HG03442 (cell line): ENCODE data around the gene SLC27A1.
A peak's percentile ranks its signal among the peaks of the same experiment; 100 is the strongest.
"Not testable (repeated sequence)": the region's sequence is repeated elsewhere in the genome, so short reads cannot be mapped to it uniquely, and the experiment has no call there.

Experiments
- ATAC-seq: cut with Tn5 transposase; IDR thresholded peaks from one replicate; pipeline ENCODE4 v1.9.1; 2021; ENCODE audit warnings: mild to moderate bottlenecking, moderate library complexity; ENCODE audit not compliant: unreplicated experiment

SLC27A1 gene

DNA sequence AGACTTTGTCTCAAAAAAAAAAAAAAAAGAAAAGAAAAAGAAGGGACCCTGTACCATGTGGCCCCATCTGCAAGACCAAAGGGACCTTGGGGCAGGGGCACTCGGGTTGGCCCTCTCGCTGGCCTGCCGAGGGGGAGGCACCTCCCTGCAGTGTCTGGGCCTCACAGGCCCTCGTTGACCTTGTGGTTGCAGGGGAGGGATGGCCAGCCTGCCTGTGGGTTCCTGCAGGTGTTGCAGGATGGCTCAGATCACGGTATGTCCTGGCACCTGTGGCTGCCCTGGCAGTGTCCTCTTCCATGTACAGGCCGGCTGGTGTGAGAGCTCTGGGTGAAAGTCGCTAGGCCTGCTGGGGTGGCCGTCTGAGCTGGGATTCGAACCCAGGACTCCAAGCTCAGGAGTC lies 36.4 kb downstream of the SLC27A1 start:
- no peak for ATAC-seq

DNA sequence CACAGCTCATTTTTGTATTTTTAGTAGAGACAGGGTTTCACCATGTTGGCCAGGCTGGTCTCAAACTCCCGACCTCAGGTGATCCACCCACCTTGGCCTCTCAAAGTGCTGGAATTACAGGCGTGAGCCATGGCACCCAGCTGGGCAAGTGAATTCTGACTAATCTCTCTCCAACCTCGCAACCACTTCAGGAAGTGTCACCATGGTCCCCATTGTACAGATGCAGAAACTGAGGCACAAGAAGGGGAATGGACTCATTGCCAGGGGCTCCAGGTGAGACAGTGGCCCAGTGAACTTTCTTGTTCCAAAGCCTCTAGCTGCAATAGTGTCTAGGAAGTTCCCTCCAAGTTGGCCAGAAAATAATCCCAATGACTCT lies 38.2 kb downstream of the SLC27A1 start:
- not testable (repeated sequence) for ATAC-seq

DNA sequence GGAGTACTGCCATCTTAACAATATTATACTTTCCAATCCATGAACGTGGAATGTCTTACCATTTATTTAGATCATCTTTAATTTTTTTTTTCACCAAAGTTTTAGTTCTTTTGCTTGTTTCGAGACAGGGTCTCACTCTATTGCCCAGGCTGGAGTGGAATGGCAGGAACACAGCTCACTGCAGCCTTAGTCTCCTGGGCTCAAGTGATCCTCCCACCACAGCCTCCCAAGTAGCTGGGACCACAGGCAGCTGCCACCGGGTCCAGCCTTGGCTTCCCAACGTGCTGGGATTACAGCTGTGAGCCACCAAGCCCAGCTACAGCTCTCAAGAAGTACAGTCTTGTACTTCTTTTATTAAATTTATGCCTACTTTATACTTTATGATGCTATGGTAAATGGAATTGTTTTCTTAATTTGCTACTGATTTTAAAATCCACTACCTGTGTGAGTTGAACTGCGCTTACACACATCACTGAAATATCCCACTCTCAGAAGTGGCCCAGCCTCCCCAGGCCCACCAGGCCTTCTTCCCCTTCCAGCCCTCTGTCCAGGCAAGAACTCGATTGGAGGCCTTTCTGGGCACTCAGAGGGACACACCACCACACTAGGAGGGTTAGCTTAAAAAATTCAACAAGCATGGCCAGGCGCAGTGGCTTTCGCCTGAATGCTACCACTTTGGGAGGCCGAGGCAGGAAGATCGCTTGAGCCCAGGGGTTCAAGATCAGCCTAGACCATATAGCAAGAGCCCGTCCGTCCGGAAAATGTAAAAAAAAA lies 40.1 kb downstream of the SLC27A1 start:
- ATAC-seq = no peak

DNA sequence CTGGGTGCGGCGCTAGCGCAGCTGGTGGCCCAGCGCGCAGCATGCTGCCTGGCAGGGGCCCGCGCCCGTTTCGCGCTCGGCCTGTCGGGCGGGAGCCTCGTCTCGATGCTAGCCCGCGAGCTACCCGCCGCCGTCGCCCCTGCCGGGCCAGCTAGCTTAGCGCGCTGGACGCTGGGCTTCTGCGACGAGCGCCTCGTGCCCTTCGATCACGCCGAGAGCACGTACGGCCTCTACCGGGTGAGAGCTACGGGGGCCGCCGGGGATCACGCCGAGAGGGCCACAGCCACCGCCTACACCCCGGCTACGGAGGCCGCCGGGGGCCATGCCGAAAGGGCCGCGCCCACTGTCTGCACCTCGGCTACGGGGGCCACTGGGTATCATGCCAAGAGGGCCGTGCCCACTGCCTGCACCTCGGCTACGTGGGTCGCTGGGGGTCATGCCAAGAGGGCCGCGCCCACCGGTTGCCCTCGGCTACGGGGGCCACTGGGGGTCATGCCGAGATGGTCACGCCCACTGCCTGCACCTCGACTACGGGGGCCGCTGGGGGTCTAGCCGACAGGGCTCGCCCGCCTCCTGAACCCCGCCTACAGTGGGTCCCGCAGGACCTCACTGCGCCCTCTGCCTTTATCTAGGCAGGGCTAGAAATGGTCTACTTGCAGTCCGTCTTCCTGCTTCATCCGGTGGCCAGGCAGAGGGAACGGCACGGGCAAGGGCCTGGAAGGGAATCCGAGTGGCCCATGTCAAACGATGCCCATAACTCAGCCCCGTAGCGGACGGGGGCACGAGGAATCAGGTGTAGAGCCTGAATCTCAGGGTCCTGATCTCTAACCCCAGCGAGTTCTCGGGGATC lies 41.6 kb downstream of the SLC27A1 start:
- ATAC-seq = peak; percentile 58

DNA sequence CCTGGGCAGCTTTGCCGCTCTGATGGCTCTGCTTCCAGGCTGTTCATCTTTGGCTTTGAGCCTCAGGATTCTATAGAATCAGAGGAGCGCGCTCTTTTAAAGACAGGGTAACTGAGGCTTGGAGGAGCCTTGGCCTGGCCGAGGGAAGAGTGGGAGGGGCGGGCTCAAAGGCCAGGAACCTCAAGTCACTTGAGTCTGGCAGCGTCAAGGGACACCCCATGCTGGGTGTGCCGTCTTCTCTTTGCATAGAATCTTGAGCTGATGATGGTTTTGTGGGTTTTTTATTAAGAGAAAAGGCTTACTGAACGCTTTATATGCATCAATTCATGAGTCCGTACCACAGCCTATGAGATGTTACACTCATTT lies 42.2 kb downstream of the SLC27A1 start:
- no peak for ATAC-seq

DNA sequence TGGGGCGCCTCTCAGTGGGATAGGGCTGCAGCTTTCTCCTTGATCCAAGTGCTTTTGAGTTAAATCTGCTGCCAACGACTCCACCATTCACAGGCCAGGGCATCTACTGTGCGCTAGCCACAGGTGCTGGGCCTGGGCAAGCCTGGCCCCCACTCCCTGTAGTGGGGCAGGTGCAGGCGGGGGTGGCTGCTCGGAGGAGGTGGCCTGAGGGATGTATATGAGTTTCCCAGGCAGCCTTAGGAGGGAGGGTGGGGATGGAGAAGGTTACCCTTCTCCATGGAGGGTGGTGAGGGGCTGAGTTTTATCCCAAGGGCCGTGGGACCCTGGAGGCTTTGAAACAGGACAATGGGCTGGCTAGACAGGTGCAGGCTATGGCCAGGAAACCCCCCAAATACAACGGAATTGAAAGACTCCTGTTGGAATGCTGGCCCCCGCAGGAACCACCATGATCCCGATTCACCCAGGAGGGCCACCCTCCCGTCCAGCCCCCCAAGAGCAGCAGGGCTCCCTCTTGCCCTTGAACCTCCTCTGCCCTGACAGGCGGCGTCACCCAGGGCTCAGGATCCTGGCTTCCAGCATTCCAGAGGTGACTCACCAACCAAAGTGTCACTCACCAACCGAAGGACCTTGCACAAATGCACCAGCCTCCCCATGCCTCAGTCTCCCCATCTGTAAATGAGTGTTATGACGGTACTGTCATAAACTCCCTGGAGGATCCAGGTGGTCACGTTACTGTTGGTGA lies 45.3 kb downstream of the SLC27A1 start:
- ATAC-seq = no peak

DNA sequence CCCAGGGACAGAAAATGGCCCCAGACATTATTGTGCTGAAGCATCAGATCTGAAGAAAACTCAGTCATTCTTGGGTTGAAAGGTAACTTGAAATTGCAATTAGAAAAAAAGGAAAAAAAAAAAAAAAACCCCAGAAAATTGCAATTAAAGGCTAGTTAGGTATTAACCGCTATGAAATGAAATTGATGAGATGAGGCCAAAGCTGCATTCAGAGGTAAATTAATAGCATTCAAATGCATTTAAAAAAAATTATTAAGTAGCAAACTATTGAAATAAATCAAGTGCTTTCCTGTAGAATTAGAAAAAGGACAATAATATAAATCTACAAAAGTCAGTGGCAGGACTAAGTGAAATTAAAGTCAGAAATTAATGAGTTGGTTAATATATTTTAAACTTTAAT lies 47.6 kb downstream of the SLC27A1 start:
- ATAC-seq = no peak

DNA sequence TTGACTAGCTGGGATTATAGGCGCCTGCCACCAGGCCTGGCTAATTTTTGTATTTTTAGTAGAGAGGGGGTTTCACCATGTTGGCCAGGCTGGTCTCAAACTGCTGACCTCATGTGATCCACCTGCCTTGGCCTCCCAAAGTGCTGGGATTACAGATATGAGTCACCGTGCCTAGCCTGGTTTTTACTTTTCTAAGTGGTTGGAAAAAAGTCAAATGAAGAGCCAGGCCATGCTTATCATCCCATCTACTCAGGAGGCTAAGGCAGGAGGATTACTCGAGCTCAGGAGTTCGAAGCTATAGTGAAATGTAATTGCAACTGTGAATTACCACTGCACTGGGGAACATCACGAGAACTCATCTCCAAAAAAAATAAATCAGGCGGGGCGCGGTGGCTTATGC lies 48.3 kb downstream of the SLC27A1 start:
- not testable (repeated sequence) for ATAC-seq

DNA sequence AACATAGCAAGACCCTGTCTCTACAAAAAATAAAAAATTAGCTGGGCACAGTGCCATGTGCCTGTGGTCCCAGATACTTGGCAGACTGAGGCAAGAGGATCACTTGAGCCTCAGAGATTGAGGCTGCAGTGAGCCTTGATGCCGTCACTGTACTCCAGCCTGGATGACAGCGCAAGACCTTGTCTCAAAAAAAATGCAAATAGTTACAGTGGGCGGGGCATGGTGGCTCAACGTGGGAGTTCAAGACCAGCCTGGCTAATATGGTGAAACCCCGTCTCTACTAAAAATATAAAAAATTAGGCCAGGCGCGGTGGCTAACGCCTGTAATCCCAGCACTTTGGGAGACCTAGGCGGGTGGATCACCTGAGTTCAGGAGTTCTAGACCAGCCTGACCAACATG lies 49.6 kb downstream of the SLC27A1 start:
- no peak for ATAC-seq

DNA sequence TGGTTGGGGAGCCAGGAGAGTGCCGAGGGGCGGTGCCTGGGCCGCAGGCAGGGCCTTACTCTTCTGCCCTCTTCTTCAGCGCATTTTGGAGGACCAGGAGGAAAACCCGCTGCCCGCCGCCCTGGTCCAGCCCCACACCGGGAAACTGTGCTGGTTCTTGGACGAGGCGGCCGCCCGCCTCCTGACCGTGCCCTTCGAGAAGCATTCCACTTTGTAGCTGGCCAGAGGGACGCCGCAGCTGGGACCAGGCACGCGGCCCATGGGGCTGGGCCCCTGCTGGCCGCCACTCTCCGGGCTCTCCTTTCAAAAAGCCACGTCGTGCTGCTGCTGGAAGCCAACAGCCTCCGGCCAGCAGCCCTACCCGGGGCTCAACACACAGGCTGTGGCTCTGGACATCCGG lies 50.5 kb downstream of the SLC27A1 start:
- ATAC-seq = no peak

DNA sequence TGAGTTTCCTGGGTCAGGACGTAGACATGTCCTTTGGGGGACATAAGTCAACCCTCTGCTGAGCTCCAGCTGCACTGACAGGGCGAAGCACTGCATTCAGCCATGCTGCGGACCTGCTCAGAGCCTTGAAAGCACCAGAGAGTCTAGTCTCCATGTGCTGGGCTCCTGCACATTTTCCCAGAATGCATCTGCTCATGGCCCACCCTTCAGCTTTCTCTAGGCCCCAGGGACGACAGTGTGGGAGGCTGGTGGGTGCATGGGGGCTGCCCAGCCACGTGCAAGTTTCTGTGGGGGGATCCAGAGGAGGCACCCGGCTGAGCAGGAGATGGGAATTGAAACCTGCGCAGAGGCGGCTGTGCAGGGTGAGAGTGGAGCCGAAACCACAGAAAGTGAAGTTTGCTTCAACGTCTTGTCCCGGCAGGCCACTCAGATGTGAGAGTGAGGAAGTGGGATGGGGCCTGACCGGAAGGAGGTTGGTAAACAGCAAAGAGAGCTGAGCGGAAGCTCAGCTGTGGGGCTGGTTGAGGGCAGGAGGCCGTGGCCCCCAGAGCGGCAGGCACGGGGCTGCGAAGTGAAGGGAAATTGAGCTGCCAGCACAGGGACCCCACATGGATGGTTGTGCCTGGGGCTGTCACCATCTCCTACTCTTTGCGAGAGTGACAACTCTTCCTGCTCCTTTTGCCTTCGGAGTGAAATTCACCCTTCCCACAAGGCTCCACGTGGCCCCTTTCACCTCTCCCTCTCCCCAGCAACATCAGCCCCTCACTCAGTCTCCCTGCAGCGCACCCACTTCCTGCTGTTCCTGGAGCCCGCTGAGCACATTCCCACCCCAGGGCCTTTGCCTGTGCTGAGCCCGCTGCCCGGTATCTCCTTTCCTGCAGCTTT lies 52.9 kb downstream of the SLC27A1 start:
- peak; percentile 74 for ATAC-seq

DNA sequence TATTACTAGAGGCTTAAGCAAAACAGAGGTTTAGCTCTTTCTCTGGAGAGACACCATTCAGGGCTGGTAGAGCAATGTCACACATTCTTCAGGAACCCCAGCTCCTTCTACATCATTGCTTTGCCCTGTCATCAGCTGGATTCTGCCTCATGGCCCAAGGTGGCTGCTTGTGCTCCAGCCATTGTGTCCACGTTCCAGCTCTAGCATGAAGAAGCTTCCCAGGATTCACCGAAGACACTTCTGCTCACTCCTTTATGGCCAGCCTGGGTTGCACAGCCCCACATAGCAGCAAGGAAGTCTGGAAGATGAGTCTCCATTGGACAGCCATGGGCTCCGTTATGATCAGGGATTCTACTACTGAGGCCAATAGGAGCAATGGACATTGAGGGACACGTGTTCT lies 54.3 kb downstream of the SLC27A1 start:
- no peak for ATAC-seq

DNA sequence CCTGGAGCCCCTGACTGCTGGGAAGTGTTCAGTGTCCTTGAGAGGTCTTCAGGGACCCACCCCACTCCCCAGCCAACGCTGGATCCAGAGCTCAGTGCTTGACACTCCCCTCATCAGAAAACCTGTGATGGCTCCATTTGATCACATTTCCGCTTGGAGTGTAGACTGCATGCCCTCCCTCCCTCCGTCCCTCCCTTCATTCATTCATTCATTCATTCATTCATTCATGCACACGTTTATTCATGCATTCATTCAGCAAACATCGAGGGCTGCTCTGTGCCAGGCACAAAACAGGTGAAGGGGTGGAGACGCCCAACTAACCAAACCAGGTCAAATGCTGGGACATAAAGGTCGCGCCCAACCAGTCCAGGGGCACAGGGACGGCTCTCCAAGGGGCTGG lies 54.8 kb downstream of the SLC27A1 start:
- ATAC-seq = no peak

DNA sequence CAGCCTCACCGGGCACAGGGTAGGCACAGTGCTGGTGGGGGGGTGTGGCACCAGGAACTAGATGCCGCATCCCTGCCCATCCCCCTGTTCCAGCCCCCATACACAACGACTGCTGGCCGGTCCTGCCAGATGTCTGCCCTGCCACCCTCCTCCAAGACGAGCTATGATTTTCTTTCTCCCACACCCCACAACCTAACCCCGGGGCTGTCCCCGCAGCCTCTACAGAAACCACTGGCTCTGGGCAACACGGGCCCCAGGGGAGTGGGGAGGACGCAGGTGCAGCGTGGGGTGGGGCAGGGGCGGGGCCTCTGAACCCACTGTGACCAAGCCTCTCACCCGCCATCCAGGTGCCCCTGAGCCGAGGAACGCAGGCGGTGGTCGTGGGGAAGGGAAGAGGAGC lies 56.6 kb downstream of the SLC27A1 start:
- no peak for ATAC-seq

DNA sequence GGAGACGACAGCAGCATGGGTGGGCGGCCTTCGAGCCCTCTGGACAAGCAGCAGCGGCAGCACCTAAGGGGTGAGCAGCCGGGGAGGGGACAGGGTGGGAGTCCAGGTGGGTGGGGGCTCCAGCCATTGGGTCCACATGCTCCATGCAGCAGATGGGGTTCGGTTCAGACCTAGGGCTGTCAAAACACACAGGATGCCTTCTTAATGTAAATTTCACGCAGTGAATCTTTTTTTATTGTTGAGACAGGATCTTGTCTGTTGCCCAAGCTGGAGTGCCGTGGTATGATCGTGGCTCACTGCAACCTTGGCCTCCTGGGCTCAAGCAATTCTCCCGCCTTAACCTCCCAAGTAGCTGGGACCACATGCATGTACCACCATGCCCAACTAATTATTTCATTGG lies 57.0 kb downstream of the SLC27A1 start:
- no peak for ATAC-seq

DNA sequence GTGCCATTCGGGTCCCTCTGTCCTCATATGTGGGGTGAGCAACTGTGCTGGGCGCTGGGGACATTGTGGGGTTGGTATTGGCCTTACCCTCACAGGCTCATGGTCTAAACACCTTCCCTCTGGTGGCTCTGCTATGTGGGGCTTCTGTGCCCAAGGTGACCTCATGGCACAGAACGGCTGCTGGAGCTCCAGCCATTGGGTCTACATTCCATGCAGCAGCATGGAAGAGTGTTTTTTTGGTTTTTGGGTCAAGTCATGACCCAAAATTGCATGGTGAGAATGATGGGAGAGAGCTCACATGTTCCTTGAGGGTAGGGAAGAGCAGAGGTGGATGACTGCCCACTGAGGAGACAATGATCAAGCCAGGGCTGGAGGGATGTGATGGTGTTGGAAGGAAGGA lies 58.3 kb downstream of the SLC27A1 start:
- ATAC-seq = no peak

DNA sequence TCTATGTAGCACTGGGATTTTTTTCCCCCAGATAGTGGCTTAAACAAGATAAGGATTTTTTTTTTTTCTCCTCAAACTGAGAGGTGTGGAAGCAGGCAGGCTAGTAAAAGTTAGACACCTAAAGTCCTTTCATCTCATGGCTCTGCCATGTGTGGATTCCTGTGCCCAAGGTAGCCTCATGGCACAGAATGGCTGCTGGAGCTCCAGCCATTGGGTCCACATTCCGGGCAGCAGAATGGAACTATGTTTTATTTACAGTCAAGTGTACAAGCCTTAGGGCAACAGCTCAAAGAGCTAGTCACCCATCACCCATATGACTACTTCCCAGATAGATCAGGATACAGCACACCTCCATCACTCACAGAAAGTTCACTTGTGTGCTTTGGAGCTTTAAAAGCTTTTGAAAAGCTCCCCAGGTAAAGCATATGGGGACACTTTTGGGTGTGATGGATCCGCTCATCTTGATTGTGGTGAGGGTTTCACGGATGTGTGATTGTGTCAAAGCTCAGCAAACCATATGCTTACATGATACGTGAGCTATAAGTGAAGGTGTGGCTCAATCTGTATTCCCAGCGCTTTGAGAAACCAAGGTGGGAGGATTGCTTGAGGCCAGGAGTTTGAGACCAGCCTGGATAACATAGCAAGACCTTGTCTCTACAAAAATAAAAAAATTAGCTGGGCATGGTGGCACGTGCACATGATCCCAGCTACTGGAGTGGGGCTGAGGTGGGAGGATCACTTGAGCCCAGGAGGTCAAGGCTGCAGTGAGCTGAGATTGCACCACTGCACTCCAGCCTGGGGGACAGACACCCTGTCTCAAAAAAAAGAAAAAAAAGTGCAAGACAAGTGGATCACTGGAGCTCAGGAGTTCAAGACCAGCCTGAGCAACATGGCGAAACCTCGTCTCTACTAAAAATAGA lies 59.2 kb downstream of the SLC27A1 start:
- ATAC-seq = no peak

DNA sequence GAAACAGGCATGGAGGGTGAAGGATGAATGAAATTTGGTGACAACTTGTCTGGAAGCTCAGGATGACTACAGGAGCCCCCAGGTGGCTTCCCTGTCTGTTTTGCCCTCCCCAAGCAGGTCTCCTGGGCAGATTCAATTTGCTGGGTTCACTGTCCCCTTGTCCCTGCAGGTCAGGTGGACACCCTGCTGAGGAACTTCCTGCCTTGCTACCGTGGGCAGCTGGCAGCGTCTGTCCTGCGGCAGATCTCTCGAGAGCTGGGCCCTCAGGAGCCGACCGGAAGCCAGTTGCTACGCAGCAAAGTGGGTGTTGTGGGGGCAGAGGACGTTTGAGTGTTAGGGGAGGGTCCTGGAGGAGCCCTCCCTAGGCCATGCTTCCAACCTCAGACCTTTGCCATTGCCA lies 60.3 kb downstream of the SLC27A1 start:
- ATAC-seq = no peak

DNA sequence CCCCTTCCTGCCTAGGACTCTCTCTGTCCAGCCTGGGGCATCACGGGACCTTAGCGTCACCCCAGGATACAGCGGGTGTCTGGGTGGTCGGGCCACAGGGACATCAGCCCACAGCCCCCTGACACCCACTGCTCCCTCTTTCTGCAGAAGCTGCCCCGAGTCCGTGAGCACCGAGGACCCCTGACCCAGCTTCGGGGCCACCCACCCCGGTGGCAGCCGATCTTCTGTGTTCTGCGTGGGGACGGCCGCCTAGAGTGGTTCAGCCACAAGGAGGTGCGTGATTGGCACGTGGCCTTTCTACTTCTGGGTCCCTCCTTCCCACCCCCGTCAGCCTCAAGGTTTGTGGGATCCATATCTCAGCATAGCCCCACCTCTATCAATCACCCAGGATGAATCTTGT lies 61.8 kb downstream of the SLC27A1 start:
- no peak for ATAC-seq

DNA sequence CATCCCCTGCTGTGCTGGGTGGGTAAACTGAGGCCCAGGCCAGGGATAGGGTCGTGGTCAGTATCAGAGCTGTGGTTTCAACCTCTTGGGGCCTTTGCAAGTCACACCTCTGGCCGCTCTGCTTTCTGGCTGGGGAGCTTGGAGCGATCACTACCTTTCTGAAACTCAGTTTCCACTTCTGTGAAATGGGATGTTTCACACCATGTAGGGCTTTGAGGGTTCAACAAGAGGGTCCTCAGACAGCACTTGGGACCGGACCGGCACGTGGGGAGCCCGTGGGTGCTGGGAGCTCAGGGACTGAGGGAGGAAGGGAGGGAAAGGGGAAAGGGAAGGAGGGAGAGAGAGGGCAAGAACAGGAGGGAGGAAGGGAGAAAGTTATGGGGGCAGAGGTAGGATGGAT lies 62.2 kb downstream of the SLC27A1 start:
- no peak for ATAC-seq
